Muscle of leg (tissue), 11 donors: ENCODE data around the gene EIF2A. TPM values are rescaled to one million over a fixed set of nuclear protein-coding genes. Genes with fewer than 3 reads are reported as not detected.

Source experiments
- DNase-seq: peaks from one replicate; pipeline ENCODE4 v3.0.0; 2013
- H3K27ac ChIP-seq: one replicate; pipeline ENCODE4 v1.5.1; 2013; ENCODE audit warnings: mild to moderate bottlenecking, low read length, control low read depth
- H3K27me3 ChIP-seq: one replicate; pipeline ENCODE4 v1.6.1; 2013; ENCODE audit warnings: low read length; ENCODE audit not compliant: control insufficient read depth, insufficient read depth
- H3K36me3 ChIP-seq: one replicate; pipeline ENCODE4 v1.6.1; 2013; ENCODE audit warnings: low read length; ENCODE audit not compliant: control insufficient read depth, insufficient read depth
- H3K4me1 ChIP-seq: one replicate; pipeline ENCODE4 v1.6.1; 2013; ENCODE audit warnings: low read length; ENCODE audit not compliant: control insufficient read depth, insufficient read depth
- H3K4me3 ChIP-seq: one replicate; pipeline ENCODE4 v1.5.1; 2013; ENCODE audit warnings: low read length, control low read depth
- H3K9me3 ChIP-seq: replicated peaks from 2 replicates; pipeline ENCODE4 v1.6.1; 2013; ENCODE audit warnings: low read depth, low read length; ENCODE audit not compliant: control insufficient read depth
- WGBS: methylation state at CpG from one replicate; pipeline ENCODE4 v1.1.5; 2013; ENCODE audit warnings: missing lambda C conversion rate; ENCODE audit not compliant: insufficient coverage; 5-methylcytosine and 5-hydroxymethylcytosine counted together
- polyA plus RNA-seq, 8 donors: library from polyadenylated mRNA; unstranded; fragments of 120-200 nt; gene quantifications; one replicate each; pipeline versions ENCODE4 v1.2.1 to v1.2.3, GENCODE V29; 2013; ENCODE audit warnings: inconsistent platforms in 1 of 8, low replicate concordance in 1 of 8; ENCODE audit not compliant: insufficient read length in 8 of 8, insufficient read depth in 1 of 8
- total RNA-seq: library from RNA; stranded (reverse); fragments of 120-200 nt; gene quantifications from one replicate; pipeline ENCODE4 v1.2.4, GENCODE V29; 2013

Gene EIF2A
- total and polyA plus RNA-seq, 9 donors: 123 to 162 (median 146) TPM

- H3K9me3 ChIP-seq: no peaks in the 10 kb centered on the region
- H3K4me1 ChIP-seq: no peaks in the 10 kb centered on the region
- H3K27me3 ChIP-seq: no peaks in the 10 kb centered on the region
- no peak for DNase-seq
- no peak overlapping the region for H3K4me3 ChIP-seq
- no peak overlapping the region for H3K27ac ChIP-seq
- no peaks in the 10 kb centered on the region for H3K36me3 ChIP-seq
- WGBS: no CpG with 5 or more reads among the region's 4 CpGs
These were observed 31.4 kb upstream of the EIF2A start for GRCh38 chr3:150515210-150515609.

- no peak for DNase-seq
- Histone ChIP-seq H3K27ac (no peak overlapping the region), H3K4me3 (no peak overlapping the region), H3K27me3 (no peaks in the 10 kb centered on the region), H3K36me3 (no peaks in the 10 kb centered on the region), H3K9me3 (no peaks in the 10 kb centered on the region), H3K4me1 (no peaks in the 10 kb centered on the region)
- WGBS: no CpG with 5 or more reads among the region's 3 CpGs
These were observed 27.6 kb upstream of the EIF2A start for GRCh38 chr3:150519026-150519425.

- Histone ChIP-seq H3K9me3 (no peaks in the 10 kb centered on the region), H3K27ac (no peak overlapping the region), H3K27me3 (no peaks in the 10 kb centered on the region), H3K4me3 (no peak overlapping the region), H3K36me3 (no peaks in the 10 kb centered on the region), H3K4me1 (no peaks in the 10 kb centered on the region)
- no peak for DNase-seq
- WGBS: 80% methylated on average over 17 of the region's 24 CpGs
These were observed 26.2 kb upstream of the EIF2A start for GRCh38 chr3:150520408-150520807.

GRCh38 chr3:150521463-150521862 lies 25.1 kb upstream of the EIF2A start:
- Histone ChIP-seq H3K4me3 (no peak overlapping the region), H3K4me1 (no peaks in the 10 kb centered on the region), H3K36me3 (no peaks in the 10 kb centered on the region), H3K27me3 (no peaks in the 10 kb centered on the region), H3K9me3 (no peaks in the 10 kb centered on the region), H3K27ac (no peak overlapping the region)
- 17% methylated on average over 1 of the region's 2 CpGs for WGBS
- DNase-seq: peak; percentile 36

- Histone ChIP-seq H3K4me3 (no peak overlapping the region), H3K9me3 (no peaks in the 10 kb centered on the region), H3K27ac (no peak overlapping the region), H3K36me3 (no peaks in the 10 kb centered on the region), H3K4me1 (no peaks in the 10 kb centered on the region), H3K27me3 (no peaks in the 10 kb centered on the region)
- DNase-seq: no peak
- 55% methylated on average over 1 of the region's 2 CpGs for WGBS
These were observed 23.0 kb upstream of the EIF2A start for GRCh38 chr3:150523538-150523937.

GRCh38 chr3:150527464-150528255 lies 18.9 kb upstream of the EIF2A start:
- H3K27ac ChIP-seq: no peak overlapping the region
- no peaks in the 10 kb centered on the region for H3K9me3 ChIP-seq
- DNase-seq: peak; percentile 36
- no peaks in the 10 kb centered on the region for H3K4me1 ChIP-seq
- no CpG with 5 or more reads among the region's 10 CpGs for WGBS
- H3K36me3 ChIP-seq: no peaks in the 10 kb centered on the region
- H3K27me3 ChIP-seq: no peaks in the 10 kb centered on the region
- no peak overlapping the region for H3K4me3 ChIP-seq

GRCh38 chr3:150528354-150528797 lies 18.2 kb upstream of the EIF2A start:
- no CpG with 5 or more reads among the region's 2 CpGs for WGBS
- no peaks in the 10 kb centered on the region for H3K27me3 ChIP-seq
- DNase-seq: peak; percentile 40
- H3K36me3 ChIP-seq: no peaks in the 10 kb centered on the region
- H3K9me3 ChIP-seq: no peaks in the 10 kb centered on the region
- H3K4me3 ChIP-seq: no peak overlapping the region
- no peak overlapping the region for H3K27ac ChIP-seq
- no peaks in the 10 kb centered on the region for H3K4me1 ChIP-seq

- Histone ChIP-seq H3K4me3 (no peak overlapping the region), H3K27me3 (no peaks in the 10 kb centered on the region), H3K27ac (no peak overlapping the region), H3K36me3 (no peaks in the 10 kb centered on the region), H3K4me1 (no peaks in the 10 kb centered on the region), H3K9me3 (no peaks in the 10 kb centered on the region)
- DNase-seq: no peak
These were observed 14.8 kb upstream of the EIF2A start for GRCh38 chr3:150531775-150532174.

GRCh38 chr3:150535204-150535603 lies 11.4 kb upstream of the EIF2A start:
- Histone ChIP-seq H3K4me3 (no peak overlapping the region), H3K9me3 (no peaks in the 10 kb centered on the region), H3K27ac (no peak overlapping the region), H3K4me1 (no peaks in the 10 kb centered on the region), H3K27me3 (no peaks in the 10 kb centered on the region), H3K36me3 (no peaks in the 10 kb centered on the region)
- 67% methylated on average over 3 of the region's 4 CpGs for WGBS
- no peak for DNase-seq

GRCh38 chr3:150538324-150539208 lies 8.0 kb upstream of the EIF2A start:
- peaks cover 2% of the 10 kb centered on the region for H3K36me3 ChIP-seq
- H3K9me3 ChIP-seq: no peaks in the 10 kb centered on the region
- WGBS: 73% methylated on average over 3 of the region's 10 CpGs
- DNase-seq: no peak
- no peak overlapping the region for H3K4me3 ChIP-seq
- no peaks in the 10 kb centered on the region for H3K27me3 ChIP-seq
- no peaks in the 10 kb centered on the region for H3K4me1 ChIP-seq
- H3K27ac ChIP-seq: no peak overlapping the region
